ENCODE measurements around the gene SLX4IP. TPM values are rescaled to one million over a fixed set of nuclear protein-coding genes. Genes with fewer than 3 reads are reported as not detected.

SLX4IP gene
- total RNA-seq, 2 donors from 2014 or later = 3.2 to 4.9 TPM

DNA sequence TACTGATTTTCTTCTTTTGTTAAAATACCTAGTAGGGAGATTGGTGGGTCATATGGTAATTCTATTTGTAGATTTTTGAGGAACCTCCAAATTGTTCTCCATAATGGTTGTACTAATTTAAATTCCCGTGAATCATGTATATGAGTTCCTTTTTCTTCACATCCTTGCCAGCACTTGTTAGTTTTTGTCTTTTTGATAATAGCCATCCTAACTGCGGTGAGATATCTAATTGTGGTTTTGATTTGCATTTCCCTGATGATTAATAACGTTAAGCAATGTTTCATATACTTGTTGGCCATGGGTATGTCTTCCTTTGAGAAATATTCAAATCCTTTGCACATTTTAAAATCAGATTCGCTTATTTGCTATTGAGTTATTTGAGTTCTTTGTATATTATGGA, 127.8 kb downstream of the SLX4IP start:
- Mint-ChIP-seq H3K27me3 (no peaks in the 10 kb centered on the region), H3K4me3 (no peak overlapping the region), H3K36me3 (peaks cover 6% of the 10 kb centered on the region), H3K4me1 (ENCODE audit: low read depth in 2 of 2) (peaks cover 26 to 32% of the 10 kb centered on the region in 2 donors), H3K27ac (no peak overlapping the region), H3K9me3 (no peaks in the 10 kb centered on the region)
- ATAC-seq (no peak), DNase-seq (ENCODE audit: low spot score) (no peak)

DNA sequence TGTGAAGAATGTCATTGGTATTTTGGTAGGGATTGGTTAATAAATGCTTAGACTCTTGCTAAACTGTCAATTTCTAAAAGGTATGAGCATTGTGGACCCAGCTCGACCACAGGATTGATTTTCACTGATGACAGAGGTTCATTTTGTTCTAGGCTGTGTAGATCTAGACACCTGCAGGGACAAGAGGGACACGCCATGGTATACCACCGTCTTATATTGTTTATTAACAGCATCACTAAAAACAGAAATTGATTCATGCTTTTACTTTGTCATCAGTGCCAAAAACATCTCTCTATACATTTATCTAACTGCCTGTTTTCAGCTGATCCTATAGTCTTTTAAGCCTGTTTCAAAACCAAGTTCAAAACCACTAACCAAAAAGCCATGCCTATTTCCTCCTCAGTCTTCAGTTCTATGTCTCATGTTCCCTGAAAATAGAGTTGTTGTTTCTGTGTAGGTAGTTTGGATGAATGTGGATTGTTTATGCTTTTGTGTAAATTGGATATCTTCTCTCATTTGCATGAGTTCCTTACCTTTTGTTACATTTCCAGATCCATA, 128.9 kb downstream of the SLX4IP start:
- H3K27ac Mint-ChIP-seq = no peak overlapping the region
- ATAC-seq (no peak), DNase-seq (ENCODE audit: low spot score) (no peak)
- H3K27me3 Mint-ChIP-seq = no peaks in the 10 kb centered on the region
- peaks cover 28 to 32% of the 10 kb centered on the region in 2 donors for H3K4me1 Mint-ChIP-seq (ENCODE audit: low read depth in 2 of 2)
- no peak overlapping the region for H3K4me3 Mint-ChIP-seq
- H3K36me3 Mint-ChIP-seq = peaks cover 6% of the 10 kb centered on the region
- H3K9me3 Mint-ChIP-seq = no peaks in the 10 kb centered on the region

DNA sequence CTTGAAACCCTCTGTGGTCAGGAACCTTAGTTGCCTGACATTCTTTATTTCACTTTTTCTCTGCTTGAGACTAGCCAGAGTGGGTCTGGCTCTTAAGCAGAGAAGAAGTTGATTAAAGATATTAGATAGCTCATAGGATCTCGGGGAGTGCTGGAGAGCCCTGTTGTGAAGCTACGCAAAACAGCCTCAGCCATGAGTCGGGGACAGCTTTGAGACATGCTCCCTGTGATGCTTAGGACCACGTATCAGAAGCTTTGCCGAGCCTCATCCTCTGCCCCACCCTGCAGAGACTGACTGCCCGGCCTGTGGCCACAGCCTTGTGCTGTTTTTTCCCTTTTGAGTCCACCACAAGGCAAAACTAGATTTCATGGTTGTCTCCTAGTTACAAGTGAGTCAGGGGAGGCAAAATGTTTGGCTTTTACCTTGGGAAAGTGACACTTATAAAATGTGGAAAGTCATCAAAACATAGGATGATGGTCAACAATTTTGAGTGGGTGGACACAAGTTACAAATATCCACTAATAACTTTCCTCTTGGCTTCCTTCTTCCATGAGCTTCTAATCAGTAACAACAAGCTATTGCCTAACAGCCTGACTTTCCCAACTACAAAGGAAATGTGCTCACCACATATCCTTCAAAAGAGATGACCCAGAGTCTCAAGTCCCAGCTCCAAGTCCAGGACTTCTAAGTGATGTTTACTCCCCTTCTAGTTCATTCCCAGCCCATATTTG, 130.3 kb downstream of the SLX4IP start:
- H3K27ac Mint-ChIP-seq = no peak overlapping the region
- H3K27me3 Mint-ChIP-seq = no peaks in the 10 kb centered on the region
- H3K4me1 Mint-ChIP-seq (ENCODE audit: low read depth in 2 of 2) = peaks cover 26 to 31% of the 10 kb centered on the region in 2 donors
- no peak for ATAC-seq
- peaks cover 6% of the 10 kb centered on the region for H3K36me3 Mint-ChIP-seq
- no peak overlapping the region for H3K4me3 Mint-ChIP-seq
- DNase-seq (ENCODE audit: low spot score) = no peak
- no peaks in the 10 kb centered on the region for H3K9me3 Mint-ChIP-seq

DNA sequence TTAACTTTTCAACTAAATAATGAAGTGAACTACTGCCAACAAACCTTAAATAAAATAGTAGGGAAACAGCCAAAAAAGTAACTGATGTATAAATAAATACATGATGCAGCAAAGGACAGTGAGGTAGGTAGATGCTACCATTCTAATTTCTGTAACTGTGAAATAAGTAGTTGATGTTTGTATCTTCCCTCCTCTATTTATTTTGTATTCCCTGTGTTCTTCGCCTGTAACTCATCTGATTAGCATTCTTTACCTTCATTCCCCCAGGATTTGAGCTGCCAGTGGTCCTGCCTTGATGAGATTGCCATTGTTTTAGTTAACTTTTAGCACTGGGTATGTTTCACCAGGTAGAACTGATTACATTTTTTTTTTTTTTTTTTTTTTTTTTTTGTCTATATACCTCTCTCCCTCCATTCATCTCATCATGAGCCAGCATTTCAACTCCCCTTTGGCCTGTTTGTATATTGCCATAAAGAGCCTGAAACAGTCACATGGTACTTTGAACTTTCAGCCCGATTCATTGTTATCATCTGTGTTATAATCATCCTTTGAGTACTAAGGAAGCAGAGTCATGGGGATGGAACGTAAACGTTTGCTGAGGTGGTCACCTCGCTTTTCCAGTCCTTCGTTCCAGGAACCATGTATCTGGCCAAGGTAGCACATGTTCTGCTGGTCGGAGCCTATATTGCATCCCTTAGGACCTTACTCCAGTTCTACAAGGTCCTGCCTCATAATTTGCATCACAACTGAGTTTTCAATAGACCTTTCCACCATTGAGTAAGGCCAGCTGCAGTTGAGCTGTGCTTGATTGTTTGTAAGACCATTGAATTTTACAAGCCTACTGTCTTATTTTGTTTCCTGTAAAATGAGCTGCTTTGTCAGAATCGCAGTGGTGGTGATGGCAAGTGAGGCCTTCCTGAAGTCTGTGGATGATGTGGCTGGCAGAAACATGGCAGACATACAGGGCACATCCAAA, 131.1 kb downstream of the SLX4IP start:
- no peak for ATAC-seq
- Mint-ChIP-seq H3K4me3 (no peak overlapping the region), H3K27ac (no peak overlapping the region), H3K4me1 (ENCODE audit: low read depth in 2 of 2) (peaks cover 26 to 31% of the 10 kb centered on the region in 2 donors), H3K9me3 (no peaks in the 10 kb centered on the region), H3K27me3 (no peaks in the 10 kb centered on the region), H3K36me3 (peaks cover 6% of the 10 kb centered on the region)
- no peak for DNase-seq (ENCODE audit: low spot score)

DNA sequence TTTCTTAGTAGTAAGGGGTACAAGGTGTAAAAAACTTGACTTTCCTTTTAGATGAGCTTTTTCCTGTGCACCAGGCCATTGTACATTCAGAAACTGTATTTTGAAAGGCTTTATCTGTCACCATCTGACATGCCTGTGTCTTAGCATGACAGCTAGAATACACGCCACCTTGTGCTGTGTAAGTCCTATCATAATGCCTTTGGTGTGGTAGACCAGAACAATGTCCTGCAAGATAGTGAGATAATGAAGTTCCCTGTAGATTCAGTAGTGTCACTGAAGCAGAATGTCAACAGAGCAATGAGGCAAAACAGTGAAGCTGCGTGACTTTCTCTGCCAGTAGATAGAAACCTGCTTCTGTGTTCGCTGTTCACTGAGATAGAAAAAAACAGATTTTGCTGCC, 132.9 kb downstream of the SLX4IP start:
- no peak overlapping the region for H3K27ac Mint-ChIP-seq
- DNase-seq (ENCODE audit: low spot score) (no peak), ATAC-seq (peak in 1 of 2 donors; percentile 36)
- H3K4me3 Mint-ChIP-seq = no peak overlapping the region
- peaks cover 2% of the 10 kb centered on the region for H3K36me3 Mint-ChIP-seq
- H3K4me1 Mint-ChIP-seq (ENCODE audit: low read depth in 2 of 2) = peaks cover 27 to 35% of the 10 kb centered on the region in 2 donors
- H3K27me3 Mint-ChIP-seq = no peaks in the 10 kb centered on the region
- H3K9me3 Mint-ChIP-seq = no peaks in the 10 kb centered on the region

DNA sequence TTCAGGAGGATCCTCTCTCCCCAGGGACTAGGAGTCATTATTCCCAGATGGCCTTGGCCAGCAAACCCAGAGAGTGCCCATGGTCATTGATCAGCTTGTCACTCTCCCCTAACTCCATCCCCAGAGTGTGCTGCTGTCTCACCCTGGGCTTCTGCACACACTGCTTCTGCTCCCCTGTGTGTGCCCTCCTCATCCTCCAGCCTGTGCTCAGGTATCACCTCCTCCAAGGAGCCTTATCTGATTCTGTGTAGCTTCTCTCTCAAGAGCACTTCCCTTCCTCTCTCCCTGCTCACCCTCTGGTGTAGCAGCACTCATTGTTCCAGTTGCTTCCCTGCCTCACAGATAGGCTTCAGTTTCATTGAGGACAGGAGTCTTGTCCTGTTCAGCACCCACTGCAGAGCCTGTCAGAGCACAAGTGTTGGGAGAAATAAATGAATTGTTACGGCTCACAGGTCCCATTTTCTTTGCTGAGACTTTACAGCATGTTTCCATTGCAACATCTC, 136.3 kb downstream of the SLX4IP start:
- Mint-ChIP-seq H3K36me3 (no peaks in the 10 kb centered on the region), H3K4me1 (ENCODE audit: low read depth in 2 of 2) (peaks cover 13 to 21% of the 10 kb centered on the region in 2 donors), H3K4me3 (no peak overlapping the region), H3K27me3 (no peaks in the 10 kb centered on the region), H3K27ac (no peak overlapping the region), H3K9me3 (no peaks in the 10 kb centered on the region)
- ATAC-seq (peak in 1 of 2 donors; percentile 6), DNase-seq (ENCODE audit: low spot score) (no peak)

- no peaks in the 10 kb centered on the region for H3K36me3 Mint-ChIP-seq
- H3K4me1 Mint-ChIP-seq (ENCODE audit: low read depth in 2 of 2) = peaks cover 7 to 17% of the 10 kb centered on the region in 2 donors
- no peak overlapping the region for H3K4me3 Mint-ChIP-seq
- H3K9me3 Mint-ChIP-seq = no peaks in the 10 kb centered on the region
- no peak overlapping the region for H3K27ac Mint-ChIP-seq
- ATAC-seq = no peak
- no peaks in the 10 kb centered on the region for H3K27me3 Mint-ChIP-seq
- no peak for DNase-seq (ENCODE audit: low spot score)
Observed at GRCh38 chr20:10572853-10573252, 137.7 kb downstream of the SLX4IP start.

GRCh38 chr20:10573273-10573950, 138.3 kb downstream of the SLX4IP start:
- peaks cover 7 to 12% of the 10 kb centered on the region in 2 donors for H3K4me1 Mint-ChIP-seq (ENCODE audit: low read depth in 2 of 2)
- DNase-seq (ENCODE audit: low spot score) = no peak
- H3K36me3 Mint-ChIP-seq = no peaks in the 10 kb centered on the region
- H3K27ac Mint-ChIP-seq = no peak overlapping the region
- no peaks in the 10 kb centered on the region for H3K9me3 Mint-ChIP-seq
- ATAC-seq = no peak
- no peak overlapping the region for H3K4me3 Mint-ChIP-seq
- no peaks in the 10 kb centered on the region for H3K27me3 Mint-ChIP-seq

GRCh38 chr20:10573951-10574339, 138.8 kb downstream of the SLX4IP start:
- H3K36me3 Mint-ChIP-seq = no peaks in the 10 kb centered on the region
- peaks cover 11 to 13% of the 10 kb centered on the region in 2 donors for H3K4me1 Mint-ChIP-seq (ENCODE audit: low read depth in 2 of 2)
- DNase-seq (ENCODE audit: low spot score) = no peak
- no peaks in the 10 kb centered on the region for H3K27me3 Mint-ChIP-seq
- H3K4me3 Mint-ChIP-seq = no peak overlapping the region
- ATAC-seq = no peak
- H3K27ac Mint-ChIP-seq = no peak overlapping the region
- no peaks in the 10 kb centered on the region for H3K9me3 Mint-ChIP-seq

DNA sequence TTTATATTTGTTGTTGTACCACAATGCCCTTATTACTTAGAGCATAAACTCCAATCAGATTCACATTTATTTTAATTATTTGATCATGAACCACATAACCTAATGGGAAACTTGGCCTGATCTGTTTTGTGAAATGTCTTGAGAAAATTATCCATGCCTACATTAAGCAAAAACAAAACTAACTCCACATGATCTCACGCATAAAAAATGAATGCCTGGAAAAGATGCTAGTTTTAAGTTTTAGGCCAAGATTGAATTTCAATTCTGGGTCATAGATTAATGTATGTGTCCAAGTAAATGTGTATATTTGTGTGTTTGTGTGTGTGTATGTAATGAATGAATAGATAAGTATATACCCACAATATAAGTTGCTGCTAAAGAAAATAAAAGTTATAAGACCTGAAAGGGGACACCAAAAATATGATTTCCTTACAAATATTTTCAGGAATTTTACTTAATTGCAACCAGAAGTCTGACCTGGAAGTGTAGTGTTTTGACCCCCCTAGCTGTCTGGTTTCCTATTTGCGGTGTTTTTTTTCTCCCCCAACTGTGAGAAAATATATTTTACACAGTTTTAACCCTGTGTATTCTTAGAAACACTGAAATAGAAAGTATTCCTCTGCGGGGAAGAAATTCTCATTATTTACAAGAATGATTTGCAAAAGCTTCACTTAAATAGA, 141.4 kb downstream of the SLX4IP start:
- ATAC-seq (no peak), DNase-seq (ENCODE audit: low spot score) (no peak)
- no peaks in the 10 kb centered on the region for H3K9me3 Mint-ChIP-seq
- peaks cover 10 to 13% of the 10 kb centered on the region in 2 donors for H3K4me1 Mint-ChIP-seq (ENCODE audit: low read depth in 2 of 2)
- H3K4me3 Mint-ChIP-seq = no peak overlapping the region
- H3K27me3 Mint-ChIP-seq = no peaks in the 10 kb centered on the region
- H3K36me3 Mint-ChIP-seq = no peaks in the 10 kb centered on the region
- H3K27ac Mint-ChIP-seq = no peak overlapping the region

DNA sequence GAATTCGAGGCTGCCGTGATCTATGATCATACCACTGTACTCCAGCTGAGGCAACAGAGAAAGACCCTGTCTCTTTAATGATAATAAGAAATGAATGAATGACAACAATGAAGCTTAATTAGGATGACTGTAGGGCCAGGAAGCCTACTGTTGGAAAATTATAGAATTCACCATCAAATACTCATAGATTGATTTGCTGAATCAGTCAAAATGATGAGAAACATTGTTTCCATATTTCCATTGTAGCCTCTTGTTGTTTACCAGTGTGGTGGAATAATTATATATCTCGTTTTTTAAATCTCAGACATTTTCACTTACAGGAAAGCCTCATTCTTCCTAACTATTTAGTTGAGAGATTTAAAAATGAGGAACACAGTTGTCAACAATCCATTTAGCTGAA, 142.5 kb downstream of the SLX4IP start:
- Mint-ChIP-seq H3K27ac (no peak overlapping the region), H3K9me3 (no peaks in the 10 kb centered on the region), H3K36me3 (no peaks in the 10 kb centered on the region), H3K4me3 (no peak overlapping the region), H3K4me1 (ENCODE audit: low read depth in 2 of 2) (peaks cover 4 to 13% of the 10 kb centered on the region in 2 donors), H3K27me3 (no peaks in the 10 kb centered on the region)
- ATAC-seq (no peak), DNase-seq (ENCODE audit: low spot score) (no peak)

- DNase-seq (ENCODE audit: low spot score) = no peak
- ATAC-seq = peak in 1 of 2 donors; percentile 58
- Mint-ChIP-seq H3K9me3 (no peaks in the 10 kb centered on the region), H3K4me3 (no peak overlapping the region), H3K27me3 (no peaks in the 10 kb centered on the region), H3K27ac (no peak overlapping the region), H3K36me3 (no peaks in the 10 kb centered on the region), H3K4me1 (ENCODE audit: low read depth in 2 of 2) (peaks cover 4 to 13% of the 10 kb centered on the region in 2 donors)
Observed at GRCh38 chr20:10578607-10579006, 143.5 kb downstream of the SLX4IP start.

- DNase-seq (ENCODE audit: low spot score) = no peak
- ATAC-seq = no peak
- Mint-ChIP-seq H3K9me3 (no peaks in the 10 kb centered on the region), H3K36me3 (no peaks in the 10 kb centered on the region), H3K4me3 (no peak overlapping the region), H3K27ac (no peak overlapping the region), H3K4me1 (ENCODE audit: low read depth in 2 of 2) (peaks cover 4 to 13% of the 10 kb centered on the region in 2 donors), H3K27me3 (no peaks in the 10 kb centered on the region)
Observed at GRCh38 chr20:10579942-10580341, 144.8 kb downstream of the SLX4IP start.
